D341Med (cell line): Measurements from ENCODE around the gene CBX5.
"Not testable (repeated sequence)": the region's sequence is repeated elsewhere in the genome, so short reads cannot be mapped to it uniquely, and the experiment has no call there.

ENCODE experiments used
- DNase-seq: peaks from one replicate; pipeline ENCODE4 v3.0.0; 2012; ENCODE audit warnings: low spot score

The CBX5 gene

GRCh38 chr12:54265364-54265812, 14.5 kb downstream of the CBX5 start:
- DNase-seq: no peak

DNA sequence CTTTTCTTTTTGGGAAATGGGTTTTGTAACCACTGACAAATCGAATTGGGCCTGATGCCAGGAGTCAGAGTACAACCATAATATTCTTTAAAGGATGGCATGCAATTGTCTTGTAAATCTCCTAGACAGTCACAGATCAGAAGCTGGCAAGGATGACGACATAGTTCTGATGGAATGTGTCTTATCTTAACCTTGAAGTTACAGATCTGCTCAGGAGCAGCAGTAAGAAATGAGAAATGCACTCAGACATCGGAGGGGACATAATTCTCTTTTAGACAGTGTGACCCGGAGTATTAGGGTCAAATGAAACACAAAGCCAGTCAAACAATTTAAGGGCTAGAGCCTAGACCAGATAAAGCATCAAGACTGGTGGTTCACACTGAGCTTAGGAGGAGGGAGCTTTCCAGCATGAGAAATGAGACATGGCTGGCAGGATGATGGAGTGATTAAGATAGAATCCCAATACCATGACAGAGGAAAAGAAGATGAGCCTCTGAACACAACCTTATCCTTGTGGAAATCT, 17.5 kb downstream of the CBX5 start:
- DNase-seq: no peak

GRCh38 chr12:54261815-54262402, 18.0 kb downstream of the CBX5 start:
- no peak for DNase-seq

- DNase-seq: peak; percentile 94
Observed at GRCh38 chr12:54259194-54260011, 20.5 kb downstream of the CBX5 start.

DNA sequence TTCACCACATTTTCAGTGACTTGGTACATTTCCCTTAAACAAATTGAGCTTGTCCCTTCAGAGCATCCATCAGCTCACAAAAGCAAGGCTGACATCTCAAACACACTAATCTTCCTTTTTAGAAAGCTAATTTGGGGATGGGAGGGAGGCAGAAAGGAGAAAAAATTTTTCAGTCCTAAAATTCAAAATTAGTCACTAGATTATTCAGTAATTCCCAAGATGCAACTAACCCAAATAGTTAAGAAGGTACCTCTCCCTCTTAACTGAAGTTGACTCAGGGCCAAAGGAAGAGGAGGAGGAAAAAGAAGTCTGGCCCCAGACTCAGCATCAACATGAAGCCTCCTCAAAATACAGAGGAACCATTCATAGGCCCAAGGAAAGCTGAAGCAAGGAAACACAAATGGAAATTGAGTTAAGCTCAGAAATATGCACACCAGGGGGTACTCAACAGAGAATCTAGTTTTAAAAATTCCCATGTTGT, 21.7 kb downstream of the CBX5 start:
- DNase-seq: no peak

DNA sequence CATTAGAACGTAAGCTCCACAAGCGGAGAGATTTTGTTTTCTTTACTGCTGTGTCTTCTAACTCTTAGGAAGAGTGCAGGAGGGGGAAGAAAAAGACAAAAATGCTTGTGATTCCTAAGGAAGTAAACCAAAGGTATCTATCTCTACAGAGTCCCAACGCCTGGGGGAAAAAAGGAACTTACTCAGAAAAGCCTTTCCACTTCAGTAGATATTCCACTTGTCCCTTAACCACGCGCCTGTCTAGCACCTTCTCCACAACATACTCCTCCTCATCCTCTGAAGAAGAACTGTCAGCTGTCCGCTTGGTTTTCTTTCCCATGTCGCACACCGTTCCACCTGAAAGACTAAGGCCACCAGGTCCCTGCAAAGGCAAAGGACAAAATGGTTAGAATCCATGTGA, 22.6 kb downstream of the CBX5 start:
- no peak for DNase-seq

DNA sequence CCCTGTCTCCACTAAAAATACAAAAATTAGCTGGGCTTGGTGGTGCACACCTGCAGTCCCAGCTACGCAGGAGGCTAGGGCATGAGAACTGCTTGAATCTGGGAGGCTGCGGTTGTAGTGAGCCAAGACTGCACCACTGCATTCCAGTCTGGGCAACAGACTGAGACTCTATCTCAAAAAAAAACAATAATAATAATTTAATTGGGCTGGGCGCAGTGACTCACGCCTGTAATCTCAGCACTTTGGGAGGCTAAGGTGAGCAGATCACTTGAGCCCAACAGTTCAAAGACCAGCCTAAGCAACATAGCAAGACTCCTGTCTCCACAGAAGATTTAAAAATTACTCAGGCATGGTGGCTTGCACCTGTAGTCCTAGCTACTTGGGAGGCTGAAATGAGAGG, 26.7 kb downstream of the CBX5 start:
- no peak for DNase-seq

DNA sequence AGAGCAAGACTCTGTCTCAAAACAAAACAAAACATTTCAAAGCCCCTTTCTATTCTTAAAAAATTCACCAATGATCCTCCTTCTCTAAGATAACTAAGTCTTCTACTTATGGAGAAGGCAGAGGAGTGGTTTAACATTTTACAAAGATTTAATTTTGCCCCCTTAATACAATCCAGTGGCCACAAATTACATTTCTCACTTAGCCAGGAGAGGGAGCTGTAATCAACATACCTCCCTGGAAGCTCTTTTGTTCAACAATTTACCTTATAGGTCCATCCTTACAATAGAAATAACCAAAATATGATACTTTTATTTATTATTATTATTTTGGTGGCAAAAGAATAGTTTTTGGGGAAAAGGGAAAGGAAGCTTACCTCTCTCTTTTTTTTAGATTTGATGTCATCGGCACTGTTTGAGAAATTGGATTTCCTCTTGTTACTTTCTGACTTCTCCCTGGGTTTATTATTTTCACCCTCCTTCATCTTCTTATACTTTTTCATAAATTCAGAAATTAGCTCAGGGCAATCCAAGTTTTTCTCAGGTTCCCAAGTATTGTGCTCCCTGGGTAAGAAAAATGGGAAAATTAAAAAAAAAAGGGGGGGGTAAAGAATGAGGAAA, 28.1 kb downstream of the CBX5 start:
- peak; percentile 54 for DNase-seq

DNA sequence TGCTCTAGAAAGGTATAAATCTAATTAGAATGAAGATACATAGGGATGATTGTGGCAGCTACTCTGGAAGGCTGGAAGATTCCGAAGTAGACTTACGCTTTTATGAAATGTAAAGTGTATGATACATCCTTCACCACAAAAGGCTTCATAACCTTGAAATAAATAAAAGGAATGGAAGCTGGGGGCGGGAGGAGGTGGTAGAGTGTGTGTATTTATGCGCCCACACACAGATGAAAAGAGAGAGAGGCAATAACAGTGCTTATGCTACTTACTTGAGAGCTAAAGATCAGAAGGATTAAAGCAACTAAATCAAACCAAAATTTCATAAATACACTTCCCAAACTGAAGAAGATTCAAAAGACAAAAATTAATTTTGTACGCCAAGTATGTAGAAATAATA, 30.4 kb downstream of the CBX5 start:
- no peak for DNase-seq

DNA sequence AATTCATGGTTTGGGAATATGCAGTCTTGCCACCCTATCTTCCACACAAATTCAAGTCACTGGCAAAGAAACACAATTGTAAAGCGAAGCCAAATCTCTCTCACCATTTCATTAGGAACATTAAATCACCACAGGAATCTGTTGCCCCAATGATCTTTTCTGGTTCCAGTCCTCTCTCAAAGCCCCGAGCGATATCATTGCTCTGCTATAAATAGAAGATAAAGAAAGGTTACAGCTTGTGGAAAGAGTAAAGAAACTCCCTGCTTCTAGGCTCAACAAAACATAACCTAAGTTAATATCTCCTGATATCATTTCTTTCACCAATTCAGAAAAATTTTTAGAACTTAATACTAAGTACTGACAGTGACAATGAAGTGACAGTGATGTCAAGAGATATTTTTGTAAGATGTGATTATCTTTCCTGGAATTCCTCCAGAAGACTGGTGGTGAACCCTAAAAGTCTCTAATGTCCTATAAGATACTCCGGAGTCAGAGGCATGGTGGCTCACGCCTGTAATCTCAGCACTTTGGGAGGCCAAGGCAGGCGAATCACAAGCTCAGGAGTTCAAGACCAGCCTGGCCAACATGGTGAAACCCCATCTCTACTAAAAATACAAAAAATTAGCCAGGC, 33.8 kb downstream of the CBX5 start:
- no peak for DNase-seq

- no peak for DNase-seq
Observed at GRCh38 chr12:54240971-54241588, 38.8 kb downstream of the CBX5 start.

DNA sequence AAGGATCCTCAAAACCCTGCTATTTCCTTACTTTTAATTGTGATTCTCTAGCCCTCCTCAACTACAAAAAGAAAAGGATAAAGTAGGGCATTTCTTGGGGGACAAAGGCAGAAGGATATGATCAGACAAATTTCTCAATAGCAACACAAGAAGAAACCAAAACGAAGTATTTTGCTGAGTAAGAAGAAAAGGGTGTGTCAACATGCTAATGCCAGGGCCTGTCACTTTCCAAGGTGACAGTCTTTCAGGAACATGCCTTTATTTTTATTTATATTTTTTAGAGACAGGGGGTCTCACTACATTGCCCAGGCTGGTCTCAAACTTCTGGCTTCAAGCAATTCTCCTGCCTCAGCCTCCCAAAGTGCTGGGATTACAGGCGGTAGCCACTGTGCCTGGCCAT, 39.8 kb downstream of the CBX5 start:
- DNase-seq: no peak

- DNase-seq: peak; percentile 63
Observed at GRCh38 chr12:54239620-54240019, 40.3 kb downstream of the CBX5 start.

GRCh38 chr12:54238531-54238930, 41.4 kb downstream of the CBX5 start:
- DNase-seq: no peak

DNA sequence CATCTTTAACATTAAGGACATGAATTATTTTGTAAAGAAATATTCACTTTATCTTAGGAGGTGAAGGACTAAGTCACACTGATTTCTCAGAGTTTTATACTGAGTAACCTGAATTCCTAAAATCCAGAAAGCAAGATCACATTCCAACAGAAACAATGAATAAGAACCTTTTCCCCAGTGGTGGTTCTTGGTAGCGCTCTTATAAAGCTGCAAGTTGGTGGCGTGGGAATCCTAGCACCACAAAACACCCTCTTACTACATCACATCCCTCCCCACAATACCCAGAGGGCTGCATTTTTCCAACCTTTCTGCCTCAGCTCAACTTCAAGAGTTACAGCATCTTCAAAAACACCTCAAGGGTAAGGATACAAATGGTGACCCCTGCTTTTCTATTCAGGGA, 47.1 kb downstream of the CBX5 start:
- DNase-seq: no peak

GRCh38 chr12:54231269-54231668, 48.7 kb downstream of the CBX5 start:
- DNase-seq: not testable (repeated sequence)

DNA sequence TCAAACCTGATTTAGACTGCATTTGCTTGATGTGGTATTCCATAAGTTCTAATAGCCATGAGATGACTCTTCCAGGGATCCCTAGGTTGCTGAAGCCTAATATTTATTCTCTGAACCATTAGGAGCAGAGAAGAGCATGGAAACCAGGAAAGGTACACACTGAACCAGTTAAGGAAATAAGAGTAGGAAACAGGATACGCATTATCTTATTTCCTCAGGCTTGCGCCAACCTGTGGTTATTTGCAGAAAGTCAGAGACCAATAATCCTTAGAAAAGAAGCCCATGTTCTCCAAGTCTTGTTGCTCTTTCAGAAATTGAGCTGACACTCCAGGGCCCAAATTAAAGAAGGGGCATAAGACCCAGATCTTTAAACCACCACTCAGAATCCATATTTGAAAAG, 49.4 kb downstream of the CBX5 start:
- no peak for DNase-seq

- no peak for DNase-seq
Observed at GRCh38 chr12:54229624-54230212, 50.2 kb downstream of the CBX5 start.

DNA sequence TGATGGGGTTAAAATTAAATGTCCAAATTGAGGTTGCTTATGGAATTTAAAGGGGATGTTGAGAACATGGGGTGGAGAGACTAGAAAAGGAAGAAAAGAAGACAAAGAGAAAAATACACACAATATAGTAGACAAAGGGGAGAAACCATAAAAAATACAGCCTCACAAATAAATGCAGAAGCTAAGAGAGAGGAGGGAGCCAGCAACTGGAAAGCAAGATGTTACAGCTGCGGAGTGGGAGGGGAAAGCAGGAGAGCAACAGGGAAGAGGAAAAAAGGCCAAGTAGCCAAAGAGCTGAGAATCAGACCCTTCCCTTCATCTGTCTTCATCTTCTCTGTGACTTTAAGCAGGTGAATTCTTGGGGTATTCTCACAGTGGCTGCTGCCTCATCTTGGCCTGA, 51.5 kb downstream of the CBX5 start:
- DNase-seq: no peak

DNA sequence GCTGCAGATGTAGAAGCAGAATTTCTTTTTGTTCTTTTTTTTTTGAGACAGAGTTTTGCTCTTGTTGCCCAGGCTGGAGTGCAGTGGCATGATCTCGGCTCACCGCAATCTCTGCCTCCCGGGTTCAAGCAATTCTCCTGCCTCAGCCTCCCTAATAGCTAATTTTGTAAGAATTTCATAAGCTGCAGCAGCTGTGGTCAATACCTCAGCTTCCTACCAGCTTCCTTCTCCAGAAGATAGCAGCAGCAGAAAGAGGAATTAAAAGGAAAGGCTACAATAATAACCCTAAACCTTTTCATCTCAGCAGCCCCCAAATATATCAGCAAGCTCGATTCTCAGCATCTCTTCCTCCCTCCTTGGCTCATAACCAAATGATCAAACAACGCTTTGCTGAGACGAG, 52.0 kb downstream of the CBX5 start:
- not testable (repeated sequence) for DNase-seq

DNA sequence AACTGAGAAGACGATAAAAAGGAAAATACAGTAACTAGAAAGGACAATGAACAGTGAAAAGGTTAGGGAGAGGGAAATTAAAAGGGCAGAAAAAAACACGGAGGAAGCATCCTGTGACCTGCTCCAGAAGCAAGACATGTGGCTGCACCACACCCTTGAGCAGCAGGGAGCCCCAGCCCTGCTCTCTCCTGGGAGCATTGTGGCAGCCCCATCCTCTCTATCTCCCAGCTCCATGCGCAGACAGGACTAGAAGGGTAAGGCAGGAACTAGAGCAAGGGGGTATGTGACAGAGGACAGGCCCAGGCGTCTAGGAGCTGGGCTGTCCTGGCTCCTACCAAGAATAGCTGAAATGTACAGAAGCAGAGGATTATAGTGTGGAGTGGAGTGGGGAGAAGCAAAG, 52.5 kb downstream of the CBX5 start:
- DNase-seq: no peak

DNA sequence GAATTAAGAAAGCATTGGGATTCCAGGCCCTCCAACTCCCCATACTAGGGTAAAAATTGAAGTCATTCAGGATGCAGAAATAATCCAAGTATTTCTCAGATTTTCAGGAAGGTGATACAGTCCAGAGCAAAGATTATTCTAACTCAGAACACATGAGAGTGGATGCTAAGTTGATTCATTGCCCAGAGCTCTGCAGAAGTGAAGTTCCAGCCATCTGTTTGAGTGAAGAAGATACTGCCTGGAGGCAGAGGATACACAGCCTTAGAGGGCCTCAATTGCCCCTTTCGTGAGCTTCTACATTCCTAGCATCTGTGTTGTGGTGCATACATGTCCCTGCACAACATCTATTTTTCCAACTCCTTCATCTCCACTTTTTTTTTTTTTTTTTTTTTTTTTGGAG, 54.3 kb downstream of the CBX5 start:
- DNase-seq: no peak
